IPS-11a (cell line): ENCODE results near the gene FOLR1.
"Not testable (repeated sequence)": the region's sequence is repeated elsewhere in the genome, so short reads cannot be mapped to it uniquely, and the experiment has no call there.

ENCODE experiments used
- H3K4me3 ChIP-seq: one replicate; pipeline ENCODE4 v1.5.1; 2013; ENCODE audit warnings: low read depth, low read length, control low read depth

FOLR1 gene

GRCh38 chr11:72180892-72181552, 10.9 kb upstream of the FOLR1 start:
- not testable (repeated sequence) for H3K4me3 ChIP-seq

GRCh38 chr11:72181553-72181958, 10.4 kb upstream of the FOLR1 start:
- H3K4me3 ChIP-seq: not testable (repeated sequence)

GRCh38 chr11:72188267-72188666, 3.7 kb upstream of the FOLR1 start:
- no peak overlapping the region for H3K4me3 ChIP-seq

DNA sequence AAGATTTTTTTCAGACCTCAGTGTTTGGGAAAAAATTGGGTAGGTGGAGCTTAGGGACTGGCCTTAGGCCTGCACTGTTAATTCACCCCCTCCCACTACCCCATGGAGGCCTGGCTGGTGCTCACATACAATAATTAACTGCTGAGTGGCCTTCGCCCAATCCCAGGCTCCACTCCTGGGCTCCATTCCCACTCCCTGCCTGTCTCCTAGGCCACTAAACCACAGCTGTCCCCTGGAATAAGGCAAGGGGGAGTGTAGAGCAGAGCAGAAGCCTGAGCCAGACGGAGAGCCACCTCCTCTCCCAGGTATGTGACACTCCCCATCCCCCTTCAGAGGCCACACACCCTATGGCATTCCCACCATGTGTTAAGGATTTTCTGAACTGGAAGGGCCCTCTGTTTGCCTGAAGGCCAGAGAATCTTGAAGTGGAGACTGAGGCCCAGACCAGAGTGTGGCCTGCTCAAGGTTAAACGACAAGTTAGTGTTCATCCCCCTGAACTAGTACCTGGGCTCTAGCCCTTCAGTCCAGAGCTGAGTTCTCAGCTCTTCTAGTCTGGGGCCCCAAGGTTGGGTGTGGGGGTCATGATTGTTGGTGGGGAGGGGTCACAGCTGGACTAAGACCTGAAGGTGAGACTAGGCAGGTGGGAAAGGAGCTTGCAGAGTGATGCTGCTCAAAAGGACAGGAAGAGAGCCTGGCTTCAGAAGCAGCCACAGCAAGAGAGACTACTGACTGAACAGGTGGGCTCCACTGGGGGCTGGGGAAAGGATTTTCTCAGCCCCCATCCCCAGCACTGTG, 2.3 kb upstream of the FOLR1 start:
- no peak overlapping the region for H3K4me3 ChIP-seq

DNA sequence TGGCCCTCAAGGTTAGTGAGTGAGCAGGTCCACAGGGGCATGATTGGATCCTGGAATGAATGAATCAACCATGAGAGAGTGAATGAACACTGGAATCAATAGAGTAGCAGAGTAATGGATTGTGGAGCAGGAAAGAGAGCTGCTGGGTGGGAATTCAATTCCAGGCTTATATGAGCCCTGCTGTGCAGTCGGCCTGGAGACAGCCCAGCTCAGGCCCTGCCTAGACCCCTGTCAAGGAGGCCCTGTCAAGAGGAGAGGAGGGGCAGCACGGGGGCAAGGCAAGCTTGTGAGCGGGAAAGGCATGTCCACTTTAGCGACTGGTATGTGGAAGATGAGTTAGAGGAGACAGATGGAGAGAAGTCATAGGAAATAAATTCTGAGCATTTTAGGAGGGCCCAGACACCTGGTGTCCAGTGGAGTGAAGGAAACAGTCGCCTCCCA, 1.3 kb upstream of the FOLR1 start:
- no peak overlapping the region for H3K4me3 ChIP-seq

DNA sequence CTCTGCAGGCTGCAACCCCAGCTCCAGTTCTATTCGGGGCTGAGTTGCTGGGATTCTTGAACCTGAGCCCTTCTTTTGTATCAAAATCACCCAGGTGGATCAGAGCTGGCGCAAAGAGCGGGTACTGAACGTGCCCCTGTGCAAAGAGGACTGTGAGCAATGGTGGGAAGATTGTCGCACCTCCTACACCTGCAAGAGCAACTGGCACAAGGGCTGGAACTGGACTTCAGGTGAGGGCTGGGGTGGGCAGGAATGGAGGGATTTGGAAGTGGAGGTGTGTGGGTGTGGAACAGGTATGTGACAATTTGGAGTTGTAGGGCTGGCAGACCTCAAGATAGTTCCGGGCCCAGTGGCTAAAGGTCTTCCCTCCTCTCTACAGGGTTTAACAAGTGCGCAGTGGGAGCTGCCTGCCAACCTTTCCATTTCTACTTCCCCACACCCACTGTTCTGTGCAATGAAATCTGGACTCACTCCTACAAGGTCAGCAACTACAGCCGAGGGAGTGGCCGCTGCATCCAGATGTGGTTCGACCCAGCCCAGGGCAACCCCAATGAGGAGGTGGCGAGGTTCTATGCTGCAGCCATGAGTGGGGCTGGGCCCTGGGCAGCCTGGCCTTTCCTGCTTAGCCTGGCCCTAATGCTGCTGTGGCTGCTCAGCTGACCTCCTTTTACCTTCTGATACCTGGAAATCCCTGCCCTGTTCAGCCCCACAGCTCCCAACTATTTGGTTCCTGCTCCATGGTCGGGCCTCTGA, 3.8 kb downstream of the FOLR1 start:
- H3K4me3 ChIP-seq: no peak overlapping the region

DNA sequence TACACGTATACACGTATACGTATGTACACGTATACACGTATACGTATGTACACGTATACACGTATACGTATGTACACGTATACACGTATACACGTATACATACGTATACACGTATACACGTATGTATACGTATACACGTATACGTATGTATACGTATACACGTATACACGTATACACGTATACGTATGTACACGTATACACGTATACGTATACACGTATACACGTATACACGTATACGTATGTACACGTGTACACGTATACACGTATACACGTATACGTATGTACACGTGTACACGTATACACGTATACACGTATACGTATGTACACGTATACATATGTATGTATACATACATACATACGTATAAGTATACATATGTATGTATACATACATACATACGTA, 9.5 kb downstream of the FOLR1 start:
- not testable (repeated sequence) for H3K4me3 ChIP-seq

DNA sequence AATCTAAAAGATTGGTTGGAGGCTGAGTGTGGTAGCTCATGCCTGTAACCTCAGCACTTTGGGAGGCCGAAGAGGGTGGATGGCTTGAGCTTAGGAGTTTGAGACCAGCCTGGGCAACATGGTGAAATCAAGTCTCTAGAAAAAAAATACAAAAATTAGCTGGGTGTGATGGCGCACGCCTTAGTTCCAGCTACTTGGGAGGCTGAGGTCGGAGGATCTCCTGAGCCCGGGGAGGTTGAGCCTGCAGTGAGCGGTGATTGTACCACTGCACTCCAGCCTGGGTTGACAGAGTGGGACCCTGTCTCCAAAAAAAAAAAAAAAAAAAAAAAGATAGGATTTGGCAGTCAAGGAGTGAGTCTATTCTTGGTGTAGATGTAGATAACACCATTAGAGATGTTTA, 10.6 kb downstream of the FOLR1 start:
- H3K4me3 ChIP-seq: no peak overlapping the region

- H3K4me3 ChIP-seq: no peak overlapping the region
These were observed 11.2 kb downstream of the FOLR1 start for GRCh38 chr11:72203163-72203562.

DNA sequence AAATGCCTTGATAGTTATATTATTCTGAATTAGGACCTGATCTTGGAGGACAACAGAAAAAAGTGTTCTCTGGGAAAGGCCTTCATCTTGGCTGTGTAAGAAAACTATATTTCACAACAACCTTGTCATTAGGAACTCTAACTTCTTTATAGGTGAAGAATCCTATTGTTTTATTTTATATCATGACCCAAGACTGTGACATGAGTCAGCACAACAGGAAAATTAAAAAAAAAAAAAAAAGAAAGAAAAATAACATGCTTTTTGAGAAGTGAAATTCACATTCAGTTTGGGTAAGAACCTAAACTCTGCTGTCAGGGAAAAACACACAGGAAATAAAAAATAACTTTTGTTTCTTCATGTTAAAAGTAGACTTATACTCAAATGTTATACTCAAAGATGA, 12.9 kb downstream of the FOLR1 start:
- H3K4me3 ChIP-seq: no peak overlapping the region

DNA sequence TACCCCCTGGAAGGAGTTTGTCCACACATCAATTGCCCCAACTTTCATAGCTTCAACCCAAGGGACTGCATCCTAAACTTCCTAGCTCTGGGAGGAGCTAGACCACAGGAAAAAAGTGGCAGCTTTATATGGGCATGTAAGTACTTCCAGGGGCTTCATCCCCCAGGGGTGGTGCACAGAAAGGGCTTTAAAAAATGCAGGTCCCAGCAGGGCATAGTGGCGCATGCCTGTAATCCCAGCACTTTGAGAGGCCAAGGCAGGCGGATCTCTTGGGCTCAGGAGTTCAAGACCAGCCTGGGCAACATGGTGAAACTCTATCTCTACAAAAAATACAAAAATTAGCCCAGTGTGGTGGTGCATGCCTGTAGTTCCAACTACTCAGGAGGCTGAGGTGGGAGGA, 14.9 kb downstream of the FOLR1 start:
- not testable (repeated sequence) for H3K4me3 ChIP-seq

DNA sequence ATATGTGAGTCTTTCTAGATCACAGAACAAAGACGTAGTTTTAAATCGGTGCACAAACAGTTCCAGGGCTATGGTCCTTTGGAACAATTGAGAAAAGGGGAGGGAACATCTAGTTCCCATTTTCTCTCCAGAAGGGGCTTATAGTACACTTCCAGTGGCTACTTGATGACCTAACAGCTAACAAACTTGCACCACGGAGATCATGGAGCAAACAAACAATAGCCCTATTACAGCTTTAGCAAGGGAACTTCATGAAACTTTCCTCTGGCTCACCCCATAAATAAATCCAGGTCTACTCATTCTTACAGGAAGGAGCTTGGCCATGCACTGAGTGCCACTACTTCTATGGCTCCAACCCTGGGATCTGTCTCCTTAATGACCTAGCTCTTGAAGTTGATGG, 16.3 kb downstream of the FOLR1 start:
- H3K4me3 ChIP-seq: no peak overlapping the region

DNA sequence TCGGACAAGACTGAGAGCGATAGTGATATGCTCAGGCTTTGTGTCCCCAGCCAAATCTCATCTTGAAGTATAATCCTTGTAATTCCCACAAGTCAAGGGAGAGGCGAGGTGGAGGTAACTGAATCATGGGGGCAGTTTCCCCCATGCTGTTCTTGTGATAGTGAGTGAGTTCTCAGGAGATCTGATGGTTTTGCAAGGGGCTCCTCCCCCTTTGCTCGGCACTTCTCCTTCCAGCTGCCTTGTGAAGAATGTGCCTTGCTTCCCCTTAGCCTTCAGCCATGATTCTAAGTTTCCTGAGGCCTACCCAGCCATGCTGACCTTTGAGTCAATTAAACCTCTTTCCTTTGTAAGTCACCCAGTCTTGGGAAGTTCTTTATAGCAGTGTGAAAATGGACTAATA, 17.2 kb downstream of the FOLR1 start:
- H3K4me3 ChIP-seq: no peak overlapping the region

DNA sequence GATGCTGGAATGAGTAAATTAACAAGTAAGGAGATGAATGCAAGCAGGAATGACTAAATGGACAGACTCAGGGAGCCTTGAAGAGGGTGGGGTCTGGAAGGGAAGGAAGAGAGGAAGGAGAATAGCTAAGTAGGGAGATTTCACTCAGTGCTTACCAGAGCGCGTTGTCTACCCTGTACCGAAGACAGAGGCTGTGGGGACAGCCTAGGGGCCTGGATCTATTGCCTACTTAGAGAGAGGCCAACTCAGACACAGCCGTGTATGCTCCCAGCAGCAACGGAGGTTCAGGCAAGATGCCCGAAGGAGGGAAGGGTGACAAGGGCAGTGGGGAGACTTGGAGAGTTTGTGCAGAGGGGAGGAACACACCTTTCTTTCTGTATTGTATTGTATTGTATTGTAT, 24.7 kb downstream of the FOLR1 start, which contains the start of gene FOLR2:
Gene FOLR2 (plus strand): TSS at position 157 of the 400 bp plus-strand sequence. CDS start 1,791 bp downstream, outside the sequence.
- H3K4me3 ChIP-seq: no peak within 1 kb of the TSS

DNA sequence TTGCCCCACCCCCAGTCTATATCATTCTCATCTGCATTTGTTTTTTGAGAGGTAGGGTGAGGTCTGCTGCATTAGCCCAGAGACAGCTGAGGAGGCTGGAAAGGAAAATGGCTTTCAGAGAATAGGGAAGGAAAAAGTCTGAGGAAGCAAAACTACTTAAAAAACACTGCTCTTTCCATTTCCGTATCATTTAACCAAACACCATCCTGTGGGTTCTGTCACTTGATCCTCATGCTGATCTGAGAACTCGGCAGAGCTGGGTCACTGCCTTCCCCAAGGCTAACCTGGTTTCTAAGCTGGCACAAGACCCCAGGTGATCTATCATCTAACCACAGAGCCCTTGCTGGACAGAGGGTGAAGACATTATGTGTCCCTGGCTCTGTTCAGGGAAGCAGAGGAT, 25.9 kb downstream of the FOLR1 start:
- H3K4me3 ChIP-seq: no peak overlapping the region

DNA sequence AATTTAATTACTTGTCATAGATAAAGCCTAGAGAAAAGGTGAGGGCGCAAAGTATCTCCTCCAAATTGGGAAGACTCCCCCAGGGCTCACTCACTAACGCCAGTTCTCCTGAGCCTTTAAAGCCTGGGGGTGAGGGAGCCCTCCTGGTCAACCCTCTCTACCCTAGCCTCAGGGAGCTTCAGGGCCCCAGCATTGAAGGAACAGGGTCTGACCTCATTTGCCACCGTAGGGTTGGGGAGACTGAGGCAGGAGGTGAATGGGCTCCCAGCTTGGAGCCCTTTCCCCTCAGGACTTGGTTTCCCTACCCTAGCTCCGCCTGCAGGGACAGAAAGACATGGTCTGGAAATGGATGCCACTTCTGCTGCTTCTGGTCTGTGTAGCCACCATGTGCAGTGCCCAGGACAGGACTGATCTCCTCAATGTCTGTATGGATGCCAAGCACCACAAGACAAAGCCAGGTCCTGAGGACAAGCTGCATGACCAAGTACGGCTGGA, 26.4 kb downstream of the FOLR1 start:
- no peak overlapping the region for H3K4me3 ChIP-seq

- H3K4me3 ChIP-seq: no peak overlapping the region
These were observed 28.9 kb downstream of the FOLR1 start for GRCh38 chr11:72220696-72221363.

GRCh38 chr11:72221386-72222075, 29.6 kb downstream of the FOLR1 start:
- no peak overlapping the region for H3K4me3 ChIP-seq

DNA sequence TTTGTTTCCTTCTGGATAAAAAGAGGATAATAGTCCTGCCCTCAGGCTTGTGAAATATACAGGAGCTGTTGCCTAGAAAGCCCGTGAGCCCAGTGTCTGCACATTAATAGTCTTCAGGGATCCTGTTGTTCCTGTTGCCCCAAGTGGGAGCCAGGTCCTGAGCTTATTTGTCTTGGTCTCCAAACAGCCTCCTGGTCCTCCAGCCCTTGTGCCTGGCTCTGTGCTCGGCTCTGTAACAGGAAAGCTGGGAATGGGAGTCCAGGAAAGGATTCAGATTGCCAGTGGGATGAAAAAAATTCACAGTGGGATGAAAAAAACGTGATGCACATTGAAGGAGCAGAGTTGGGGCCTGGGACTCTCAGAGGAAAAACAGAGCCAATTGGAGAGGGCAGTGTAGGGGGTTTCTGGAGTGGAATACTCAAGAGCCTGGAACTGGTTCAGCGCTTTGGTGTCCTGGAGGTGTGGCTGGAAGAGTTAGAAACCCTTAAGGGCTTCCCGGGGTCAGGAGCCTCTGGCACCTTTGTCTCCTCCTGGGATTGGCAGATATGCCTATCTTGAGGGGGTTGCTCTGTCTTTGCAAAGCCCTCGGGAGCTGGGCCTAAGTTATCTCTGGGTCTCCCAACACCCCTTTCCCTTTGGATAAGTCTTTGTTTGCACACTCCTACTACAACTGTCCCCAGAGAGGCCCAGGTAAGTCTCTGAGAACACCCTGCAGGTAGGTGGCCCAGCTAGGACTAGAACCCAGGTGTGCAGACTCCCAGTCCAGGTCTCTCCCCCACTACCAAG, 30.4 kb downstream of the FOLR1 start:
- H3K4me3 ChIP-seq: peak overlapping the region; percentile 25
